ENCODE results near the gene FAAP20. TPM values are rescaled to one million over a fixed set of nuclear protein-coding genes. Genes with fewer than 3 reads are reported as not detected.
A peak's percentile ranks its signal among the peaks of the same experiment; 100 is the strongest.

Gene FAAP20
- total and polyA plus RNA-seq, 9 of the 15 experiments (the other 6 are each of a cell fraction or from before 2014, with no cell fraction given): 0.58 to 143 (median 9.9) TPM

GRCh38 chr1:2197707-2198165, 3.2 kb upstream of the FAAP20 start (continued):
- TF ChIP-seq E2F4 (CRISPR knock-in tag; IDR thresholded peaks at IDR 0.05; ENCODE audit: low read depth) (no peak; the same call in 1 of the 2 replicates), MECOM (CRISPR knock-in tag; IDR thresholded peaks at IDR 0.05) (0 out of 2 replicates have a peak, but pooled peaks have one; percentile 29), MBD2 (IDR thresholded peaks at IDR 0.05; ENCODE audit: borderline replicate concordance, low read depth) (no peak), NR2C1 (IDR thresholded peaks at IDR 0.05) (no peak; the same call in 1 of the 2 replicates), NR2C1 (tag; IDR thresholded peaks at IDR 0.05) (peak; percentile 62), HMBOX1 (IDR thresholded peaks at IDR 0.05) (no peak), IFI16 (CRISPR knock-in tag; IDR thresholded peaks at IDR 0.05) (no peak), ZBED1 (IDR thresholded peaks at IDR 0.05) (no peak), SMARCA5 (IDR thresholded peaks at IDR 0.05) (no peak), PPARD (CRISPR knock-in tag; IDR thresholded peaks at IDR 0.05) (no peak), SRSF7 (optimal IDR thresholded peaks at IDR 0.05; ENCODE audit: low read depth, low read length) (no peak), CREB3L1 (IDR thresholded peaks at IDR 0.05; ENCODE audit: borderline replicate concordance, low read depth) (peak; percentile 32; the same call in 1 of the 2 replicates), XRCC3 (IDR thresholded peaks at IDR 0.05) (no peak), TGIF2 (CRISPR knock-in tag; IDR thresholded peaks at IDR 0.05) (no peak), GMEB1 (CRISPR knock-in tag; IDR thresholded peaks at IDR 0.05) (no peak; the same call in 1 of the 2 replicates), ETS2 (tag; IDR thresholded peaks at IDR 0.05; ENCODE audit: borderline replicate concordance, poor library complexity, severe bottlenecking) (no peak), ERF (CRISPR knock-in tag; IDR thresholded peaks at IDR 0.05) (peak; percentile 68; the same call in 1 of the 2 replicates), MAX (CRISPR knock-in tag; IDR thresholded peaks at IDR 0.05) (peak; percentile 55), CXXC5 (CRISPR knock-in tag; IDR thresholded peaks at IDR 0.05) (peak; percentile 52), ZMIZ1 (IDR thresholded peaks at IDR 0.05; ENCODE audit: low read depth in 2 of 2, low read length in 2 of 2) (no peak), SLC30A9 (CRISPR knock-in tag; IDR thresholded peaks at IDR 0.05) (no peak)
